Calu3 (cell line): Measurements from ENCODE around the gene ASTN1. TPM values are rescaled to one million over a fixed set of nuclear protein-coding genes. Genes with fewer than 3 reads are reported as not detected.

Experiments used
- BruUV-seq: library from RNA; stranded (reverse); fragments of 400-500 nt; replicated peaks from 2 replicates; lab custom pipeline; 2021; lab: Mats Ljungman, UMichigan
- CTCF ChIA-PET: fragments of 300-600 bp; sonication (Branson Sonifier 250); formaldehyde crosslinking; loops from one replicate; lab custom pipeline; 2022; ENCODE audit warnings: antibody characterized with exemption; lab: Charles Lee
- DNase-seq: peaks from one replicate; pipeline ENCODE4 v3.0.0; 2022
- H3K27ac Mint-ChIP-seq: one replicate; pipeline ENCODE4 v1.8.0; 2022; ENCODE audit warnings: mixed read lengths; ENCODE audit not compliant: unreplicated experiment
- H3K27me3 Mint-ChIP-seq: one replicate; pipeline ENCODE4 v1.8.0; 2022; ENCODE audit warnings: mixed read lengths; ENCODE audit not compliant: unreplicated experiment
- H3K36me3 Mint-ChIP-seq: one replicate; pipeline ENCODE4 v1.8.0; 2022; ENCODE audit warnings: mild to moderate bottlenecking, moderate library complexity, mixed read lengths; ENCODE audit not compliant: insufficient read depth, unreplicated experiment
- H3K4me1 Mint-ChIP-seq: one replicate; pipeline ENCODE4 v1.8.0; 2022; ENCODE audit warnings: mild to moderate bottlenecking, low read depth, mixed read lengths; ENCODE audit not compliant: unreplicated experiment
- H3K4me3 Mint-ChIP-seq: one replicate; pipeline ENCODE4 v1.8.0; 2022; ENCODE audit warnings: mild to moderate bottlenecking, low read depth, moderate library complexity, mixed read lengths; ENCODE audit not compliant: unreplicated experiment
- H3K9me3 Mint-ChIP-seq: one replicate; pipeline ENCODE4 v1.8.0; 2022; ENCODE audit warnings: low read depth, mixed read lengths; ENCODE audit not compliant: unreplicated experiment
- intact Hi-C: fragments of 100-400 bp; cut with micrococcal nuclease; formaldehyde crosslinking; loops from one replicate; pipeline ENCODE4 v1.10.0; 2022; ENCODE audit not compliant: unreplicated experiment
- total RNA-seq: library from RNA; stranded (reverse); gene quantifications from 2 replicates; pipeline ENCODE4 v1.2.3, GENCODE V29; 2022
- TF ChIP-seq, protein P1 (sequence below): fragments of 200-600 bp; IDR thresholded peaks from one replicate; pipeline ENCODE4 v1.8.0; 2022; ENCODE audit warnings: antibody characterized with exemption; ENCODE audit not compliant: unreplicated experiment

Gene ASTN1
- total RNA-seq, 1 experiment from 2014 or later = not detected

DNA sequence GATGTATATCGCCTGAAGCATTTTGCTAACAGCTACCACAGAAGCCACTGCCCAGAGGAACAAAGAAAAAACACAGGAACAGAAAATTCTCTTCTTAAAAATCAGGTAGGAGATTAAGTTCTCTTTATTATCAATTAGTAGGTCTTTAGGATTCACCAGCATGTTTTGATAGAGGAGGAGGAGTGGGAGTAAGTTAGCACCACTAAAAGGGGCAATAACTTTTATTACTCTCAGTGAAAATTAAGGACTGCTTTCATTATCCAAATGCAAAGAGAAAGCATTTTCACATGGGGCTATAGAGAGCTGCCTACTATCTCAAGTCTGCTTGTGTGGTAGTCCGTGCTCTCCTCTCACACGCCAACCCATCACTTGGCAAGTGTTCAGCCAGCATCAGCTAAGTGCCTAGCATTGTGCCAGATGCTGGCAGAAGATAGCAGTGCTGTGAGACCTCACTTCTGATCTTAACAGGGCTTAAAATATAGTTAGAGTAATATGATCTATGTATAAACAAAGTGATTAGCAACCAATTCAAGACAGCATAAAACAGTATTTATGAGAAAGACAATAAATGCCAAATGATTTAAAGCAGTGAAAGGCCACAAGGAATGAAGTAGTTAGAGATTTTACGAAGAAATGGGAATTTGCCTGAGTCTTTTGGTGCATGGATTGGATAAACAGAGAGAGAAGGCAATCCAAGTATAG lies 39.8 kb downstream of the ASTN1 start:
- peaks cover 90% of the 10 kb centered on the region for H3K27me3 Mint-ChIP-seq
- no peaks in the 10 kb centered on the region for H3K36me3 Mint-ChIP-seq
- BruUV-seq = no TSS peak
- H3K4me1 Mint-ChIP-seq = no peaks in the 10 kb centered on the region
- H3K9me3 Mint-ChIP-seq = no peaks in the 10 kb centered on the region
- CTCF ChIA-PET = interaction anchor here (1.0 kb wide), 1 partner anchor 14 kb away, joined by 3 read pairs; no protein-coding TSS in a partner anchor
- H3K4me3 Mint-ChIP-seq = no peak overlapping the region
- TF ChIP-seq, protein P1, sequence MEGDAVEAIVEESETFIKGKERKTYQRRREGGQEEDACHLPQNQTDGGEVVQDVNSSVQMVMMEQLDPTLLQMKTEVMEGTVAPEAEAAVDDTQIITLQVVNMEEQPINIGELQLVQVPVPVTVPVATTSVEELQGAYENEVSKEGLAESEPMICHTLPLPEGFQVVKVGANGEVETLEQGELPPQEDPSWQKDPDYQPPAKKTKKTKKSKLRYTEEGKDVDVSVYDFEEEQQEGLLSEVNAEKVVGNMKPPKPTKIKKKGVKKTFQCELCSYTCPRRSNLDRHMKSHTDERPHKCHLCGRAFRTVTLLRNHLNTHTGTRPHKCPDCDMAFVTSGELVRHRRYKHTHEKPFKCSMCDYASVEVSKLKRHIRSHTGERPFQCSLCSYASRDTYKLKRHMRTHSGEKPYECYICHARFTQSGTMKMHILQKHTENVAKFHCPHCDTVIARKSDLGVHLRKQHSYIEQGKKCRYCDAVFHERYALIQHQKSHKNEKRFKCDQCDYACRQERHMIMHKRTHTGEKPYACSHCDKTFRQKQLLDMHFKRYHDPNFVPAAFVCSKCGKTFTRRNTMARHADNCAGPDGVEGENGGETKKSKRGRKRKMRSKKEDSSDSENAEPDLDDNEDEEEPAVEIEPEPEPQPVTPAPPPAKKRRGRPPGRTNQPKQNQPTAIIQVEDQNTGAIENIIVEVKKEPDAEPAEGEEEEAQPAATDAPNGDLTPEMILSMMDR = no peak
- H3K27ac Mint-ChIP-seq = no peak overlapping the region
- DNase-seq = no peak
- intact Hi-C loops = no loop called here

DNA sequence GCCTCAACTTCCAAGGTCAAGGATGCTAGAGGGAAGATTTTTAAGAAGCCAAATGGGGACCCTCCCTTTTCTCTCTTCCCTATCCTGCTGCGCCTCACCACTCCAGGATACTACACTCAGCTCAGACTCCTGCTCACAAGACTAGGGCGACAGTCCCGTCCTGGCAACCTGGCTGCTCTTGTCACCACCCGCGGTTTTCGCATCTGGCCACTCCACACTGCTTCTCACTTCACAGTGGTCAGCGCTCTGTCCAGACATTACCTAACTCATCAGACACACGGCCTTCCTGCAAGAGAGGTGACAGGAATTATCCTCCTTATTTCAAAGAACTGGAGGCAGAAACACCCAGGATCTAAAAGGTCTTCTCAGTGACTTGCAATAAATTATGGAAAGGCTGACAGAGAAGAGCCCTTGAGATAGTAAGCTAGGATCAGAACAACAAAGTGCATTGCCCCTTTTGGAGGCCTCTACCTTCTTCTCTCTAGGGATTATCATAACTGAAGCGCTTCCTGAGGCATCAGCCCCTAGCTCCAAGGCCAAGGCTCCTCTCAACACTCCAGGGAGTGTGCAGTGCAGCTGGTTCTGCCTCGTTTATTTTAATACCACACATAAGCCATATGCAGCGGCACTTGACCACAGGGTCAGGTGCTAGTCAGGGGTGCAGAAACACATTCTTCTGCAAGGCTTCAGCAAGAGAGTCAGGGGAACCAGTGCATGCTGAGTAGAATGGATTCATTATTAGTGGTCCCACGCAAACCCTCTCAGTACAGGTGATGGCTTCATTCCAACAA lies 41.9 kb downstream of the ASTN1 start:
- H3K27ac Mint-ChIP-seq = no peak overlapping the region
- H3K36me3 Mint-ChIP-seq = no peaks in the 10 kb centered on the region
- no peaks in the 10 kb centered on the region for H3K4me1 Mint-ChIP-seq
- H3K4me3 Mint-ChIP-seq = no peak overlapping the region
- no TSS peak for BruUV-seq
- TF ChIP-seq, protein P1 = no peak
- intact Hi-C loops = no loop called here
- DNase-seq = no peak
- CTCF ChIA-PET = interaction anchor here (0.6 kb wide), 1 partner anchor 232 kb away, joined by 3 read pairs; no protein-coding TSS in a partner anchor
- H3K9me3 Mint-ChIP-seq = no peaks in the 10 kb centered on the region
- H3K27me3 Mint-ChIP-seq = peaks cover 80% of the 10 kb centered on the region

DNA sequence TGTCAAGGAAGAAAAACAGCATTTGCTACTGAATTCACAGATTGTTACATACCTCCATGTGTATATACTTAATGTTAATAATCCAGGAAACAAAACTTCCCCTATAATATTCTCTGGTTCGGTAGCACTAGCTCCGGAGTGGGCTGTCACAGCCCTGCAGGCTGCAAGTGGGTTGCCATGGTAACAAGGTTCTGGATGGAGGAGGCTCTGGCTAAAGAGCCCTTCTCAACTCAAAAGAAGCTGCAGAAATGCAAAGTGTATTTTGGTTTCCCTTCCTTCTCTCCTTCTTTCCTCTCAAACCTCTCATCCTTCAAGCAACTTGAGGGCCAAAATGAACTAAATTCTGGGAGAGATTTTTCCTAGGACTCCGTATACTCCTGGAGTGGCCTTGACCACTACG lies 45.2 kb downstream of the ASTN1 start:
- peaks cover 60% of the 10 kb centered on the region for H3K27me3 Mint-ChIP-seq
- no peak overlapping the region for H3K27ac Mint-ChIP-seq
- DNase-seq = no peak
- H3K36me3 Mint-ChIP-seq = no peaks in the 10 kb centered on the region
- no TSS peak for BruUV-seq
- no peaks in the 10 kb centered on the region for H3K9me3 Mint-ChIP-seq
- TF ChIP-seq, protein P1 = no peak
- no peaks in the 10 kb centered on the region for H3K4me1 Mint-ChIP-seq
- H3K4me3 Mint-ChIP-seq = no peak overlapping the region
- intact Hi-C loops = no loop called here
- CTCF ChIA-PET = no interaction called here

DNA sequence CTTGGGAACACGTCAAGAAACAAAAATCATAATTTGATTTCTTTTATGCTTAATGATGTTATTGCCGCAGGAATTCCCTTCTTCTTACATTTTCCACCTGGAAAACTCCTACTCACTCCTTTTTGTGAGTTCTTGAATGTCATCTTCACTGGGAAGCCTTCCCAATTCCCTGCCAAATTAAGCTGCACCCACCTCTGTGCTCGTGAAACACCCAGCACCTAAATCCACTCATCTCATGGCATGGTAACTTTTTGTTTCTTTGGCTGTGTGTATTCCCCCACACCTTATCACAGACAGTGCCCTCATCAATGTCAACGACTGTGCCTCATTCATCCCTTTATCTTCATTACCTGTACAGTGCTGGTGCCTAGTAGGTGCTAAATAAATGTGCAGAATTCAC lies 45.6 kb downstream of the ASTN1 start:
- TF ChIP-seq, protein P1 = no peak
- no peak overlapping the region for H3K27ac Mint-ChIP-seq
- no peaks in the 10 kb centered on the region for H3K4me1 Mint-ChIP-seq
- intact Hi-C loops = no loop called here
- H3K27me3 Mint-ChIP-seq = peaks cover 60% of the 10 kb centered on the region
- H3K9me3 Mint-ChIP-seq = no peaks in the 10 kb centered on the region
- no peak for DNase-seq
- no peak overlapping the region for H3K4me3 Mint-ChIP-seq
- BruUV-seq = no TSS peak
- CTCF ChIA-PET = no interaction called here
- H3K36me3 Mint-ChIP-seq = no peaks in the 10 kb centered on the region
